ENCODE data around the gene VSTM1. TPM values are rescaled to one million over a fixed set of nuclear protein-coding genes. Genes with fewer than 3 reads are reported as not detected.
A peak's percentile ranks its signal among the peaks of the same experiment; 100 is the strongest.
"Not testable (repeated sequence)": the region's sequence is repeated elsewhere in the genome, so short reads cannot be mapped to it uniquely, and the experiment has no call there.

VSTM1 gene
- total RNA-seq, 1 experiment from 2014 or later = not detected

GRCh38 chr19:54104998-54105715 lies 41.5 kb upstream of the VSTM1 start:
- peaks cover 2% of the 10 kb centered on the region for H3K36me3 ChIP-seq (ENCODE audit: control insufficient read depth, insufficient read depth, low read length)
- no peaks in the 10 kb centered on the region for H3K9me3 ChIP-seq
- Mint-ChIP-seq H3K27ac (ENCODE audit: unreplicated experiment) (peak overlapping the region; percentile 60), H3K4me3 (ENCODE audit: unreplicated experiment) (no peak overlapping the region), H3K36me3 (ENCODE audit: insufficient read depth, unreplicated experiment) (peaks cover 53% of the 10 kb centered on the region), H3K27me3 (ENCODE audit: insufficient read depth, unreplicated experiment) (no peaks in the 10 kb centered on the region), H3K9me3 (ENCODE audit: unreplicated experiment) (no peaks in the 10 kb centered on the region), H3K4me1 (ENCODE audit: low read depth, unreplicated experiment) (peaks cover 13% of the 10 kb centered on the region)
- TF ChIP-seq, protein P1, sequence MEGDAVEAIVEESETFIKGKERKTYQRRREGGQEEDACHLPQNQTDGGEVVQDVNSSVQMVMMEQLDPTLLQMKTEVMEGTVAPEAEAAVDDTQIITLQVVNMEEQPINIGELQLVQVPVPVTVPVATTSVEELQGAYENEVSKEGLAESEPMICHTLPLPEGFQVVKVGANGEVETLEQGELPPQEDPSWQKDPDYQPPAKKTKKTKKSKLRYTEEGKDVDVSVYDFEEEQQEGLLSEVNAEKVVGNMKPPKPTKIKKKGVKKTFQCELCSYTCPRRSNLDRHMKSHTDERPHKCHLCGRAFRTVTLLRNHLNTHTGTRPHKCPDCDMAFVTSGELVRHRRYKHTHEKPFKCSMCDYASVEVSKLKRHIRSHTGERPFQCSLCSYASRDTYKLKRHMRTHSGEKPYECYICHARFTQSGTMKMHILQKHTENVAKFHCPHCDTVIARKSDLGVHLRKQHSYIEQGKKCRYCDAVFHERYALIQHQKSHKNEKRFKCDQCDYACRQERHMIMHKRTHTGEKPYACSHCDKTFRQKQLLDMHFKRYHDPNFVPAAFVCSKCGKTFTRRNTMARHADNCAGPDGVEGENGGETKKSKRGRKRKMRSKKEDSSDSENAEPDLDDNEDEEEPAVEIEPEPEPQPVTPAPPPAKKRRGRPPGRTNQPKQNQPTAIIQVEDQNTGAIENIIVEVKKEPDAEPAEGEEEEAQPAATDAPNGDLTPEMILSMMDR (IDR thresholded peaks at IDR 0.05; ENCODE audit: insufficient read depth in 1 of 2, low read depth in 1 of 2, low read length in 1 of 2, severe bottlenecking in 1 of 2, unreplicated experiment in 1 of 2) = no peak
- no TSS peak for BruUV-seq (replicated peaks)
- H3K4me3 ChIP-seq (ENCODE audit: low read depth, low read length) = no peak overlapping the region
- intact Hi-C loops (cut with micrococcal nuclease; ENCODE audit: unreplicated experiment) = no loop called here
- ChIA-PET POLR2A (no interaction called here), CTCF (no interaction called here)
- DNase-seq = no peak
- H3K4me1 ChIP-seq = no peaks in the 10 kb centered on the region
- no peaks in the 10 kb centered on the region for H3K27me3 ChIP-seq (replicated peaks; ENCODE audit: control insufficient read depth, insufficient read depth, low read length)

DNA sequence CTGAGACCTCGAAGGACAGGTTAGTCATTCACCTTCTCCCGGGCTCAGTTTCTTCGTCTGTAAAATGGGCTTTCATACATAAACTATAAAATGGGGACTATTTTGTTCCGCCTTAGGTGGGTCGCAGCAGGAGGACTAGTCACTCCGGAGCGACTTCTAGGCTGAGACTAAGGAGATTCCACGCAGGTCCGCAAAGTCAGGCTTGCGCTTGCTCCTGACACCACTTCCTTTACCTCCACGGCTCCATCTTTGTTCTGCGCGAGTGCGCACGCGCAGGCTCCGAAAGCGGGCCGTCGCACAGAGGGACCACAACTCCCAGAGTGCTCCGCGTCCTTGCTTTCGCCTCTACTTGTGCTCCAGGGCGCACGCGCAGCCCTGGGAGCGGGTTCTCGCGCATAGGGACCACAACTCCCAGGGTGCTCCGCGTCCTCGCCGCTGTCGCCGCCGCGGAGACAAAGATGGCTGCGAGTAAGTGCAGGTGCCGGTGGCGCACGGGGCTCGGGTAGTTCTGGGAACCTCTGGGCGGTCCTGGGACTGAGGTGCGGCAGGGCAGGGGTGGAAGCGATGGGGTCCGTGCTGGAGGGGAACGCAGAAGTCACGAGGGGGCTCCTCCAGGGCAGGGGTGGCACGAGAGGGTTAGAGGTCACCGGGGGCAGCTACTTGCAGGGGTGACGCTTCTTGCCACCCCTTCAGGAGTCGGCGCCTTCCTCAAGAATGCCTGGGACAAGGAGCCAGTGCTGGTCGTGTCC lies 38.9 kb upstream of the VSTM1 start, which contains the start of gene NDUFA3:
NDUFA3 (plus strand) TSS at position 435 of the 749 bp plus-strand sequence; CDS start at position 459, 24 bp downstream.
- H3K9me3 Mint-ChIP-seq (ENCODE audit: unreplicated experiment) = no peaks in the 10 kb centered on the region
- CTCF ChIA-PET = no interaction called here
- H3K36me3 Mint-ChIP-seq (ENCODE audit: insufficient read depth, unreplicated experiment) = peaks cover 34% of the 10 kb centered on the region
- POLR2A ChIA-PET = no interaction called here
- intact Hi-C loops (cut with micrococcal nuclease; ENCODE audit: unreplicated experiment) = loop anchor here (1.0 kb wide), 2 partner anchors 13 to 35 kb away; partner anchors contain the start of genes CNOT3, PRPF31 and TFPT
- no peaks in the 10 kb centered on the region for H3K4me1 ChIP-seq
- TF ChIP-seq, protein P1 (IDR thresholded peaks at IDR 0.05; ENCODE audit: insufficient read depth in 1 of 2, low read depth in 1 of 2, low read length in 1 of 2, severe bottlenecking in 1 of 2, unreplicated experiment in 1 of 2) = no peak
- no peaks in the 10 kb centered on the region for H3K36me3 ChIP-seq (ENCODE audit: control insufficient read depth, insufficient read depth, low read length)
- no peaks in the 10 kb centered on the region for H3K27me3 Mint-ChIP-seq (ENCODE audit: insufficient read depth, unreplicated experiment)
- peak within 1 kb of the TSS; percentile 85 for H3K4me3 ChIP-seq (ENCODE audit: low read depth, low read length)
- H3K27me3 ChIP-seq (replicated peaks; ENCODE audit: control insufficient read depth, insufficient read depth, low read length) = no peaks in the 10 kb centered on the region
- peak; percentile 99 for DNase-seq
- H3K4me3 Mint-ChIP-seq (ENCODE audit: unreplicated experiment) = peak within 1 kb of the TSS; percentile 92
- no peaks in the 10 kb centered on the region for H3K9me3 ChIP-seq
- BruUV-seq (replicated peaks) = no TSS peak
- H3K4me1 Mint-ChIP-seq (ENCODE audit: low read depth, unreplicated experiment) = peaks cover 10% of the 10 kb centered on the region
- H3K27ac Mint-ChIP-seq (ENCODE audit: unreplicated experiment) = peak within 1 kb of the TSS; percentile 90

DNA sequence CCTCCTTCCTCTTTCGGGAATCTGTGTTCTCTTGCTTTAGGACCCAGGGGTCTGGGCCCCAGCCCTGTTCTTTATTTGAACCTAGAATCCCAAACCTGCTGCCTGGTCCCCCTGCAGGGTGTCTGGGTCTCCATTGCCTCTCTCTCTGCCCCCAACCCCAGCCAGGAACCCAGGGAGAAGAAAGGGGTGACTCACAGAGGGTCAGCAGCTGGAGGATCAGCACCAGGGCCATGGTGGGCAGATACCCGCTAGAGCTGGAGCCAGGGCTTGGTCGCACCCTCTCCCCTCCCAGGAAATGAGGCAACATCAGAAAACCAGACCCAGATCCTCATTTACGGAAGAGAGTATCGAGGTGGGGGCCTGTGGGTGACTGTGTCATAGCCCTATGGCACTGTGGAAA lies 36.9 kb upstream of the VSTM1 start, which contains the start of gene OSCAR:
OSCAR (minus strand) TSS at position 243 of the 400 bp plus-strand sequence; CDS start at position 232, 11 bp downstream.
- Histone ChIP-seq H3K9me3 (no peaks in the 10 kb centered on the region), H3K4me1 (peaks cover 8% of the 10 kb centered on the region), H3K27me3 (replicated peaks; ENCODE audit: control insufficient read depth, insufficient read depth, low read length) (no peaks in the 10 kb centered on the region), H3K36me3 (ENCODE audit: control insufficient read depth, insufficient read depth, low read length) (no peaks in the 10 kb centered on the region), H3K4me3 (ENCODE audit: low read depth, low read length) (no peak within 1 kb of the TSS)
- no TSS peak for BruUV-seq (replicated peaks)
- TF ChIP-seq, protein P1 (IDR thresholded peaks at IDR 0.05; ENCODE audit: insufficient read depth in 1 of 2, low read depth in 1 of 2, low read length in 1 of 2, severe bottlenecking in 1 of 2, unreplicated experiment in 1 of 2) = no peak
- Mint-ChIP-seq H3K27ac (ENCODE audit: unreplicated experiment) (no peak within 1 kb of the TSS), H3K27me3 (ENCODE audit: insufficient read depth, unreplicated experiment) (peaks cover 3% of the 10 kb centered on the region), H3K9me3 (ENCODE audit: unreplicated experiment) (no peaks in the 10 kb centered on the region), H3K4me1 (ENCODE audit: low read depth, unreplicated experiment) (peaks cover 7% of the 10 kb centered on the region), H3K4me3 (ENCODE audit: unreplicated experiment) (peak within 1 kb of the TSS; percentile 92), H3K36me3 (ENCODE audit: insufficient read depth, unreplicated experiment) (peaks cover 13% of the 10 kb centered on the region)
- DNase-seq = no peak
- intact Hi-C loops (cut with micrococcal nuclease; ENCODE audit: unreplicated experiment) = no loop called here
- POLR2A ChIA-PET = no interaction called here
- CTCF ChIA-PET = no interaction called here

DNA sequence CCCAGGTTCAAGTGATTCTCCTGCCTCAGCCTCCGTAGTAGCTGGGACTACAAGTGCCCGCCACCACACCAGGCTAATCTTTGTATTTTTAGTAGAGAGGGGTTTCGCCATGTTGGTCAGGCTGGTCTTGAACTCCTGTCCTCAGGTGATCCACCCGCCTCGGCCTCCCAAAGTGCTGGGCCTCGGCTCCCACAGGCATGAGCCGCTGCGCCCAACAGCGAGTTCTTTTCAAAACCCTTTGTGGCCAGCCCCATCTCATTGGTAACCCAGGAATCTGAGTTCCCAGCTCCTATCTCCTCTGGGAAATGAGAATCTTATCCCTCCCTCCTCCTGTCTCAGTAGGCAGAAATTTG lies 36.2 kb upstream of the VSTM1 start:
- H3K4me3 ChIP-seq (ENCODE audit: low read depth, low read length); H3K27me3 ChIP-seq (replicated peaks; ENCODE audit: control insufficient read depth, insufficient read depth, low read length); H3K36me3 Mint-ChIP-seq (ENCODE audit: insufficient read depth, unreplicated experiment); CTCF ChIA-PET; POLR2A ChIA-PET; intact Hi-C loops (cut with micrococcal nuclease; ENCODE audit: unreplicated experiment); DNase-seq; BruUV-seq (replicated peaks); H3K4me1 Mint-ChIP-seq (ENCODE audit: low read depth, unreplicated experiment); H3K36me3 ChIP-seq (ENCODE audit: control insufficient read depth, insufficient read depth, low read length); H3K9me3 Mint-ChIP-seq (ENCODE audit: unreplicated experiment); H3K27me3 Mint-ChIP-seq (ENCODE audit: insufficient read depth, unreplicated experiment); H3K9me3 ChIP-seq; H3K27ac Mint-ChIP-seq (ENCODE audit: unreplicated experiment); H3K4me3 Mint-ChIP-seq (ENCODE audit: unreplicated experiment): not testable (repeated sequence)
- peaks cover 13% of the 10 kb centered on the region for H3K4me1 ChIP-seq

Measured in Caco-2 (cell line).